ENCODE data around the gene MICAL2.

The MICAL2 gene

DNA sequence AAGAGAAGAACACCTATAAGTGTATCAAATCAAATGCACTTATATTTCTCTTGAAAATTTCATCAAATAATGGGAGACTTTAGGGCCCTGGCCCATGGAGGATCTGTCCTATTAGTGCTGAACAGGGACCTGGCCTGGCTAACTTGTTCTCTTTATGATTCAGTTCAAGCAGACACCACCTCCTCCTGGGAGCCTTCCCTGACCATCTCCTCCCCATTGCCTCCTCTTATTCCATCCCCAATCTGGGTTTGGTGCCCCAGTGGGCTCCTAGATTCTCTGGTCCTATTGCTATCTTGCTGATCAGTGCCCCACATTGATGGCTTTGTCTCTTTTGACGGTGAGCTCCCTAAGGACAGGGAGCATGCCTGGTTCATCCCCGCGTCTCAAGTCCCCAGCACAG, 60.1 kb downstream of the MICAL2 start:
- H3K27ac ChIP-seq (ENCODE audit: low read length) = no peak overlapping the region
- no peaks in the 10 kb centered on the region for H3K79me2 ChIP-seq (ENCODE audit: low read length)
- H3K36me3 ChIP-seq (replicated peaks; ENCODE audit: low read depth, low read length) = no peaks in the 10 kb centered on the region
- TF ChIP-seq, protein P1, sequence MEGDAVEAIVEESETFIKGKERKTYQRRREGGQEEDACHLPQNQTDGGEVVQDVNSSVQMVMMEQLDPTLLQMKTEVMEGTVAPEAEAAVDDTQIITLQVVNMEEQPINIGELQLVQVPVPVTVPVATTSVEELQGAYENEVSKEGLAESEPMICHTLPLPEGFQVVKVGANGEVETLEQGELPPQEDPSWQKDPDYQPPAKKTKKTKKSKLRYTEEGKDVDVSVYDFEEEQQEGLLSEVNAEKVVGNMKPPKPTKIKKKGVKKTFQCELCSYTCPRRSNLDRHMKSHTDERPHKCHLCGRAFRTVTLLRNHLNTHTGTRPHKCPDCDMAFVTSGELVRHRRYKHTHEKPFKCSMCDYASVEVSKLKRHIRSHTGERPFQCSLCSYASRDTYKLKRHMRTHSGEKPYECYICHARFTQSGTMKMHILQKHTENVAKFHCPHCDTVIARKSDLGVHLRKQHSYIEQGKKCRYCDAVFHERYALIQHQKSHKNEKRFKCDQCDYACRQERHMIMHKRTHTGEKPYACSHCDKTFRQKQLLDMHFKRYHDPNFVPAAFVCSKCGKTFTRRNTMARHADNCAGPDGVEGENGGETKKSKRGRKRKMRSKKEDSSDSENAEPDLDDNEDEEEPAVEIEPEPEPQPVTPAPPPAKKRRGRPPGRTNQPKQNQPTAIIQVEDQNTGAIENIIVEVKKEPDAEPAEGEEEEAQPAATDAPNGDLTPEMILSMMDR (IDR thresholded peaks at IDR 0.05; ENCODE audit: low read depth, low read length) = no peak
- TF ChIP-seq EZH2phosphoT487 (IDR thresholded peaks at IDR 0.05; ENCODE audit: low read depth) = no peak
- H3K9me3 ChIP-seq (ENCODE audit: insufficient read depth, low read length) = no peaks in the 10 kb centered on the region
- H4K20me1 ChIP-seq (ENCODE audit: insufficient read depth, low read length) = no peaks in the 10 kb centered on the region
- H3K4me1 ChIP-seq (ENCODE audit: low read length) = peaks cover 38% of the 10 kb centered on the region
- H3K27me3 ChIP-seq (ENCODE audit: low read depth, low read length) = no peaks in the 10 kb centered on the region
- H3K9ac ChIP-seq (ENCODE audit: low read length) = no peak overlapping the region
- H2AFZ ChIP-seq (ENCODE audit: low read depth, low read length) = no peak overlapping the region
- 0 out of 2 replicates have a peak overlapping the region, but pooled peaks have one; percentile 16 for H3K4me2 ChIP-seq (ENCODE audit: low read length)
- H3K4me3 ChIP-seq (ENCODE audit: low read length) = no peak overlapping the region

DNA sequence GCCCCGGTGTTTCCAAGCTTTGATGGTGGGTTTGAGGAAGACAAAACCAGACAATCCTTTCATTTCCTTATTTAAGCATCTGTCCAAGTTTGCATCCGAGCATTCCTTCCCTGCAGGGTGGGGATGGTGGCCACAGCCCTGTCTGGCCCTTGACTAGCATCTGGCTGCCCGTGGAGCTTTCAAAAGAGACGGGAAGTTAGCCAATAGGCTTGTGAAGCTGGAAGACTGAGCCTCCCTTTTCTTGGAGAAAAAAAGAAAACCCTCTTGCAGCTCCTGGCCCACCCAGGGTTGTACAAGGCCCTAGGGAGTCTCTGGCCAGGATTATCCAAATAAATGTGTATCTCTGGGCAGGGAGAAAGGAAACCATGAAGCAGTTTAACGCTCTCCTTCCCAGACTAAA, 60.6 kb downstream of the MICAL2 start:
- no peaks in the 10 kb centered on the region for H3K79me2 ChIP-seq (ENCODE audit: low read length)
- H3K27me3 ChIP-seq (ENCODE audit: low read depth, low read length) = no peaks in the 10 kb centered on the region
- peaks cover 43% of the 10 kb centered on the region for H3K4me1 ChIP-seq (ENCODE audit: low read length)
- H3K9ac ChIP-seq (ENCODE audit: low read length) = no peak overlapping the region
- H3K4me3 ChIP-seq (ENCODE audit: low read length) = no peak overlapping the region
- H3K36me3 ChIP-seq (replicated peaks; ENCODE audit: low read depth, low read length) = no peaks in the 10 kb centered on the region
- TF ChIP-seq, protein P1 (IDR thresholded peaks at IDR 0.05; ENCODE audit: low read depth, low read length) = no peak
- TF ChIP-seq EZH2phosphoT487 (IDR thresholded peaks at IDR 0.05; ENCODE audit: low read depth) = no peak
- no peak overlapping the region for H2AFZ ChIP-seq (ENCODE audit: low read depth, low read length)
- H3K4me2 ChIP-seq (ENCODE audit: low read length) = peak overlapping the region; percentile 16; the same call in 1 of the 2 replicates
- no peaks in the 10 kb centered on the region for H3K9me3 ChIP-seq (ENCODE audit: insufficient read depth, low read length)
- no peak overlapping the region for H3K27ac ChIP-seq (ENCODE audit: low read length)
- no peaks in the 10 kb centered on the region for H4K20me1 ChIP-seq (ENCODE audit: insufficient read depth, low read length)

DNA sequence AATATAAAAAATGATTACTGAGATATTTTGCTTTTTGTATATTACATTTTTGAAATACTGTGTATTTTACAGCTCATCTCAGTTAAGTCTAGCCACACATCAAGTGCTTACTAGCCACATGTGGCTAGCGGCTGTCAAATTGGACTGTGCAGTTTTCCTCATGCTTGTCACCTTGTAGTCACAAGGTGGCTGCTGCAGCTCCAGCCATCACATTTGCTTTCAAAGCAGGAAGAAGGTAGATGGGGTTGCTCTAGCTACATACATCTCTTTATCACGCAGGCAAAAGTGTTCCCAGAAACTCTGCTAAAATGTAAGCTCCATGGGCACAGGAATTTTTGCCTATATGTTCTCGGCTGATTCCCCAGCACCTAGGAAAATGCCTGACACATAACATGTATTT, 61.5 kb downstream of the MICAL2 start:
- H3K27me3 ChIP-seq (ENCODE audit: low read depth, low read length) = no peaks in the 10 kb centered on the region
- H2AFZ ChIP-seq (ENCODE audit: low read depth, low read length) = no peak overlapping the region
- H3K27ac ChIP-seq (ENCODE audit: low read length) = no peak overlapping the region
- peaks cover 44% of the 10 kb centered on the region for H3K4me1 ChIP-seq (ENCODE audit: low read length)
- no peaks in the 10 kb centered on the region for H3K9me3 ChIP-seq (ENCODE audit: insufficient read depth, low read length)
- no peaks in the 10 kb centered on the region for H3K36me3 ChIP-seq (replicated peaks; ENCODE audit: low read depth, low read length)
- H3K79me2 ChIP-seq (ENCODE audit: low read length) = no peaks in the 10 kb centered on the region
- no peaks in the 10 kb centered on the region for H4K20me1 ChIP-seq (ENCODE audit: insufficient read depth, low read length)
- no peak overlapping the region for H3K4me2 ChIP-seq (ENCODE audit: low read length)
- TF ChIP-seq EZH2phosphoT487 (IDR thresholded peaks at IDR 0.05; ENCODE audit: low read depth) = no peak
- TF ChIP-seq, protein P1 (IDR thresholded peaks at IDR 0.05; ENCODE audit: low read depth, low read length) = no peak
- no peak overlapping the region for H3K9ac ChIP-seq (ENCODE audit: low read length)
- H3K4me3 ChIP-seq (ENCODE audit: low read length) = no peak overlapping the region

DNA sequence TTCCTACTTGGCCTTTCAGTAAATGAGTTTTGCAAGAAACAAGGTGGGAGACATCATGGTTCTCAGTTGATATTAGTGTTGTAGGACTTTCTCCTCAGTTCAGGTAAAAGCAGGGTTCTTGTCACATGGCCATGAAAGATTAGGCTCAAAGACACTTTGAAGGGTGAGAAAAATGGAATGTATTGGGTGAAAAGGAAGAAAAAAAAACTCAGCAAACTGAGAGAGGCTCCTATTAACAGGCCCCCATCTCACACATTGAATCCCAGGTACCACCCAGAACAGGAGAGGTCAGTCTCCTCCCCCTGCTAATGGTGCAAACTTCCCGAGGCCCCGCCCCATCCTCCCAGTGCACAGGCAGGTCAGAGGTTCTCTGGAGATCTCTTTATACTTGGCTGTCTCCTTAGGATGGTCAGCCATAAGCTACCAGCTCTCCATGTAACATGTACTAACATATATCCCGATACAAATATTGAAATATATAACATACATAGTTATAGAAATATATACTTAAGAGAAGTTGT, 62.2 kb downstream of the MICAL2 start:
- no peak overlapping the region for H3K4me2 ChIP-seq (ENCODE audit: low read length)
- H3K4me3 ChIP-seq (ENCODE audit: low read length) = no peak overlapping the region
- no peaks in the 10 kb centered on the region for H4K20me1 ChIP-seq (ENCODE audit: insufficient read depth, low read length)
- no peaks in the 10 kb centered on the region for H3K36me3 ChIP-seq (replicated peaks; ENCODE audit: low read depth, low read length)
- H3K79me2 ChIP-seq (ENCODE audit: low read length) = no peaks in the 10 kb centered on the region
- H3K4me1 ChIP-seq (ENCODE audit: low read length) = peaks cover 44% of the 10 kb centered on the region
- H3K9ac ChIP-seq (ENCODE audit: low read length) = no peak overlapping the region
- H3K9me3 ChIP-seq (ENCODE audit: insufficient read depth, low read length) = no peaks in the 10 kb centered on the region
- TF ChIP-seq, protein P1 (IDR thresholded peaks at IDR 0.05; ENCODE audit: low read depth, low read length) = no peak
- no peak for TF ChIP-seq EZH2phosphoT487 (IDR thresholded peaks at IDR 0.05; ENCODE audit: low read depth)
- H3K27ac ChIP-seq (ENCODE audit: low read length) = no peak overlapping the region
- no peaks in the 10 kb centered on the region for H3K27me3 ChIP-seq (ENCODE audit: low read depth, low read length)
- no peak overlapping the region for H2AFZ ChIP-seq (ENCODE audit: low read depth, low read length)
